Measurements from ENCODE around the gene UROC1.

UROC1 gene

GRCh38 chr3:126555795-126556636 is 38.4 kb upstream of the UROC1 start:
- no peak for DNase-seq (ENCODE audit: insufficient read length, low spot score)

GRCh38 chr3:126554560-126555525 is 37.3 kb upstream of the UROC1 start:
- TF ChIP-seq, protein P1, sequence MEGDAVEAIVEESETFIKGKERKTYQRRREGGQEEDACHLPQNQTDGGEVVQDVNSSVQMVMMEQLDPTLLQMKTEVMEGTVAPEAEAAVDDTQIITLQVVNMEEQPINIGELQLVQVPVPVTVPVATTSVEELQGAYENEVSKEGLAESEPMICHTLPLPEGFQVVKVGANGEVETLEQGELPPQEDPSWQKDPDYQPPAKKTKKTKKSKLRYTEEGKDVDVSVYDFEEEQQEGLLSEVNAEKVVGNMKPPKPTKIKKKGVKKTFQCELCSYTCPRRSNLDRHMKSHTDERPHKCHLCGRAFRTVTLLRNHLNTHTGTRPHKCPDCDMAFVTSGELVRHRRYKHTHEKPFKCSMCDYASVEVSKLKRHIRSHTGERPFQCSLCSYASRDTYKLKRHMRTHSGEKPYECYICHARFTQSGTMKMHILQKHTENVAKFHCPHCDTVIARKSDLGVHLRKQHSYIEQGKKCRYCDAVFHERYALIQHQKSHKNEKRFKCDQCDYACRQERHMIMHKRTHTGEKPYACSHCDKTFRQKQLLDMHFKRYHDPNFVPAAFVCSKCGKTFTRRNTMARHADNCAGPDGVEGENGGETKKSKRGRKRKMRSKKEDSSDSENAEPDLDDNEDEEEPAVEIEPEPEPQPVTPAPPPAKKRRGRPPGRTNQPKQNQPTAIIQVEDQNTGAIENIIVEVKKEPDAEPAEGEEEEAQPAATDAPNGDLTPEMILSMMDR (IDR thresholded peaks at IDR 0.05; ENCODE audit: insufficient read depth, missing control alignments), result no peak
- DNase-seq (ENCODE audit: insufficient read length, low spot score) (no peak), FAIRE-seq (no peak)

More at GRCh38 chr3:126555795-126556636, 38.4 kb upstream of the UROC1 start:
- TF ChIP-seq, protein P1 (IDR thresholded peaks at IDR 0.05; ENCODE audit: insufficient read depth, missing control alignments), result no peak
- FAIRE-seq, result no peak

GRCh38 chr3:126553284-126554084 is 35.9 kb upstream of the UROC1 start:
- TF ChIP-seq, protein P1 (IDR thresholded peaks at IDR 0.05; ENCODE audit: insufficient read depth, missing control alignments), result no peak
- FAIRE-seq (no peak), DNase-seq (ENCODE audit: insufficient read length, low spot score) (no peak)

DNA sequence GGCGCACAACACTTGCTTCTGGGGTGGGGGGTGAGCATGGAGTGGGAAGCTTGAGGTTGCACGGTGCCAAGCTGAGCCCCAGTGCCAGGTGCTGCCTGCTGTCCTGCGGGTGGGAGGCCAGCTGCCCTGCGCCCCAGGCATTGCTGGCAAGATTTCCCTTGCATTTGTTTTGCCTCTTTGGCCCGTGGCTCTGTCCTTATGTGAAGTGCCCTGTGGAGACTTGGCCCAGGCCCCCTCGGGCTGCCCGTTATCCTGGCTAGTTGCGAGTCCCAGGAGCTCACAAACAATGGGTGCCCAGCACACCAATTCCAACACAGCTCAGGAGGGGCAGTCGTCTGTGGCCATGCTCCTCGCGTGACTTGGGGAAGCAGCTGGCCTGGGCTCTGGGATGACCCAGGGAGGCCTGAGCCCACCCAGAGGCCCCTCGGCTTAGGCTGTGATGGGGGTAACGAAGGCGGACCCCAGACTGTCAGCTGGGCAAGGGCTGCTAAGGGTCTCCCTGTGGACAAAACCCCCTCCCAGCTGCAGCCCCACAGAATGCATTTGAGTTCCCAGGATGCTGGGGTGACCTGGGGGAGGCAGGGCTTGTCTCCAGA is 35.2 kb upstream of the UROC1 start:
- DNase-seq (ENCODE audit: insufficient read length, low spot score) (no peak), FAIRE-seq (no peak)
- TF ChIP-seq, protein P1 (IDR thresholded peaks at IDR 0.05; ENCODE audit: insufficient read depth, missing control alignments), result no peak

DNA sequence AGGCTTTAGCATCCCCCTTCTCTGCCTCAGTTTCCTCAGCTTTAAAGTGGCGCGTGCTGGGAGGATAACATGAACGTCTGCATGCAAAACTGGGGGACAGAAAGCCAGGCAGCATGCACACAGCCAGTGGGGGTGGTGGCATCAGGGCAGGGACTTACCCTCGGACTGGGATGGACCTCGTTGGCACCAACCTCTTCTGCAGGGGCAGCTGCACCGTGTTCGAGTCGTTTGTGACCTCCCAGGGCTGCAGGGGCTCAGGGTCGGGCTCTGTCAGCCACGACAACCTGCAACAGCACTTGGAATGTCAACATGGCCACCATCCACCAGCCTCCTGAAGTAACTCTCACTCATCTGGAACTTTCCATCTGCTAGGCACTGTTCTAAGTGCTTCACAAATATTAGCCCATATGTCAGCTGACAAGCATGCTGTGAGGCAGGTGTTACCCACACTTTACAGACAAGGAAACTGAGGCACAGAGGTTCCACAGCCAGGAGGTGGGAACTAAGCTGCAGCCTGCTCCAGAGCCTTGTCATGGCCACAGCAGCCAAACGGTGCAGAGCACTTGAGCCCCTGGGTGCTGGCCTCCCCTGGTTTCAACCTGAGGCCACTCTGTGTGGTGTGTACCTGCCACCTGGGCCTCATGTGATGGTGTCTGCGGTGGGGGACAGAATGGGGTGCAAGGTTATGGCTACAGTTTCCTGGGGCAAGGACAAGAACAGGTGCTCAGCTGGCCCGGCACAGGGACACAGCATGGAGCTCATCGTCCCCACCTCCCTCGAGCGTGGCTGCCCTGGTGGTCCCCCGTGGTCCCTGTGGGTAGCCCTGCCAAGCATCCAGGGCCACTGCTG is 34.5 kb upstream of the UROC1 start:
- TF ChIP-seq, protein P1 (IDR thresholded peaks at IDR 0.05; ENCODE audit: insufficient read depth, missing control alignments), result no peak
- no peak for FAIRE-seq
- no peak for DNase-seq (ENCODE audit: insufficient read length, low spot score)

Measured in D721Med (cell line).